SK-N-SH (cell line): ENCODE results near the gene EPX. TPM values are rescaled to one million over a fixed set of nuclear protein-coding genes. Genes with fewer than 3 reads are reported as not detected.

Experiments
- CTCF ChIA-PET: fragments of 300-600, 350-600 bp; formaldehyde crosslinking; extraction: SDS; loops from one replicate; lab custom pipeline; 2021; lab: Yijun Ruan, JAX
- POLR2A ChIA-PET: fragments of 350-600 bp; sonication (Branson Sonifier 250); formaldehyde crosslinking; extraction: SDS; loops from one replicate; lab custom pipeline; 2020; ENCODE audit warnings: antibody characterized with exemption, inconsistent platforms; lab: Yijun Ruan, JAX
- DNase-seq: peaks from one replicate; pipeline ENCODE4 v3.0.0; 2012
- H2AFZ ChIP-seq: fragments of 200-600 bp; sonication (generic); 2 replicates; pipeline ENCODE4 v1.8.1; 2016; ENCODE audit warnings: antibody characterized with exemption, mild to moderate bottlenecking, low read depth
- H3F3A ChIP-seq: fragments of 200-600 bp; sonication (generic); replicated peaks from 2 replicates; pipeline ENCODE3; 2016; ENCODE audit warnings: antibody characterized with exemption, mild to moderate bottlenecking; ENCODE audit not compliant: insufficient read depth
- H3K27ac ChIP-seq, 2 experiments: fragments of 200-500 bp in 1 of 2; fragments of 200-600 bp in 1 of 2; sonication (Bioruptor generic) in 1 of 2; sonication (generic), shearing (Covaris generic) in 1 of 2; 2 replicates each; pipeline versions ENCODE4 v1.5.1 to v1.6.1; 2014 to 2016; ENCODE audit warnings: low read depth in 2 of 2, inconsistent platforms in 1 of 2, low read length in 1 of 2, mild to moderate bottlenecking in 1 of 2, mixed read lengths in 1 of 2
- H3K27me3 ChIP-seq: fragments of 200-600 bp; sonication (generic), shearing (Covaris generic); 2 replicates; pipeline ENCODE4 v1.6.1; 2016; ENCODE audit warnings: mixed run types; ENCODE audit not compliant: insufficient read depth
- H3K36me3 ChIP-seq, 2 experiments: fragments of 200-500 bp in 1 of 2; fragments of 200-600 bp in 1 of 2; sonication (Bioruptor generic) in 1 of 2; sonication (generic) in 1 of 2; replicated peaks in 1 of 2; 2 replicates each; pipeline versions ENCODE3 to v1.5.1; 2014 to 2016; ENCODE audit warnings: low read length in 1 of 2, mild to moderate bottlenecking in 1 of 2; ENCODE audit not compliant: insufficient read depth in 2 of 2, control insufficient read depth in 1 of 2
- H3K4me1 ChIP-seq, 2 experiments: fragments of 200-500 bp in 1 of 2; fragments of 200-600 bp in 1 of 2; sonication (Bioruptor generic) in 1 of 2; sonication (generic), shearing (Covaris generic) in 1 of 2; 2 replicates each; pipeline versions ENCODE4 v1.5.1 to v1.6.1; 2014 to 2016; ENCODE audit warnings: low read depth in 1 of 2, low read length in 1 of 2, mixed run types in 1 of 2; ENCODE audit not compliant: insufficient read depth in 2 of 2, control insufficient read depth in 1 of 2
- H3K4me2 ChIP-seq: fragments of 200-600 bp; sonication (generic), shearing (Covaris generic); 2 replicates; pipeline ENCODE4 v1.6.1; 2017; ENCODE audit warnings: mixed run types
- H3K4me3 ChIP-seq, 2 experiments: fragments of 200-500 bp in 1 of 2; fragments of 200-600 bp in 1 of 2; sonication (Bioruptor generic) in 1 of 2; sonication (generic), shearing (Covaris generic) in 1 of 2; 2 replicates each; pipeline versions ENCODE4 v1.5.1 to v1.8.1; 2014 to 2016; ENCODE audit warnings: low read depth in 2 of 2, inconsistent platforms in 1 of 2, low read length in 1 of 2, mild to moderate bottlenecking in 1 of 2, mixed read lengths in 1 of 2, moderate library complexity in 1 of 2
- H3K79me2 ChIP-seq: fragments of 200-600 bp; sonication (generic); 2 replicates; pipeline ENCODE4 v1.8.1; 2017; ENCODE audit warnings: mild to moderate bottlenecking; ENCODE audit not compliant: insufficient read depth
- H3K9ac ChIP-seq: fragments of 200-600 bp; sonication (generic); 2 replicates; pipeline ENCODE4 v1.6.1; 2017; ENCODE audit warnings: mixed run types
- H3K9me2 ChIP-seq: fragments of 200-600 bp; sonication (generic); 2 replicates; pipeline ENCODE4 v1.6.1; 2017; ENCODE audit warnings: mixed run types
- H3K9me3 ChIP-seq: fragments of 200-600 bp; sonication (generic); 2 replicates; pipeline ENCODE4 v1.6.1; 2017; ENCODE audit warnings: mixed run types, mild to moderate bottlenecking, moderate library complexity
- H4K20me1 ChIP-seq: fragments of 200-600 bp; sonication (generic); 2 replicates; pipeline ENCODE4 v1.6.1; 2017; ENCODE audit warnings: mild to moderate bottlenecking, mixed run types; ENCODE audit not compliant: insufficient read depth
- EZH2phosphoT487 ChIP-seq: fragments of 200-600 bp; sonication (generic); IDR thresholded peaks from 2 replicates; pipeline ENCODE4 v1.6.1; 2017; ENCODE audit warnings: low read depth, mixed run types, mild to moderate bottlenecking, antibody characterized with exemption, moderate library complexity, borderline replicate concordance
- FOSL2 ChIP-seq: IDR thresholded peaks from 2 replicates; pipeline ENCODE4 v1.4.0; 2012; ENCODE audit warnings: low read depth, mild to moderate bottlenecking, moderate library complexity, borderline replicate concordance
- GATA2 ChIP-seq: sonication (generic); formaldehyde crosslinking; IDR thresholded peaks from 2 replicates; pipeline ENCODE4 v1.5.0; 2020; ENCODE audit warnings: mild to moderate bottlenecking, missing genetic modification reagents
- IRF3 ChIP-seq: fragments of 150-350 bp; IDR thresholded peaks from 2 replicates; pipeline ENCODE4 v1.6.1; 2016; ENCODE audit warnings: mild to moderate bottlenecking, low read depth, low read length
- MEF2A ChIP-seq: IDR thresholded peaks from 2 replicates; pipeline ENCODE4 v1.4.0; 2012; ENCODE audit warnings: low read depth, borderline replicate concordance
- MXI1 ChIP-seq: IDR thresholded peaks from 2 replicates; pipeline ENCODE4 v1.6.1; 2012; ENCODE audit warnings: mild to moderate bottlenecking, low read depth, low read length, improper control_type of control experiment
- NRF1 ChIP-seq: IDR thresholded peaks from 2 replicates; pipeline ENCODE4 v1.6.1; 2012; ENCODE audit warnings: low read depth, mild to moderate bottlenecking, low read length
- POLR2AphosphoS5 ChIP-seq: IDR thresholded peaks from 2 replicates; pipeline ENCODE4 v1.6.1; 2012; ENCODE audit warnings: low read depth, low read length
- RAD21 ChIP-seq: IDR thresholded peaks from 2 replicates; pipeline ENCODE4 v1.6.1; 2012; ENCODE audit warnings: mild to moderate bottlenecking, low read length
- RCOR1 ChIP-seq: fragments of 150-350 bp; IDR thresholded peaks from 2 replicates; pipeline ENCODE4 v1.6.1; 2017; ENCODE audit warnings: antibody characterized with exemption, low read length
- REST ChIP-seq: IDR thresholded peaks from 2 replicates; pipeline ENCODE4 v1.6.1; 2012; ENCODE audit warnings: mild to moderate bottlenecking, low read depth, low read length, moderate library complexity
- SIN3A ChIP-seq: IDR thresholded peaks from 2 replicates; pipeline ENCODE4 v1.6.1; 2012; ENCODE audit warnings: low read depth, mild to moderate bottlenecking, low read length, moderate library complexity, borderline replicate concordance
- SMC3 ChIP-seq: IDR thresholded peaks from 2 replicates; pipeline ENCODE4 v1.6.1; 2012; ENCODE audit warnings: low read depth, low read length, improper control_type of control experiment
- TCF12 ChIP-seq: IDR thresholded peaks from 2 replicates; pipeline ENCODE4 v1.4.0; 2012
- TEAD4 ChIP-seq: IDR thresholded peaks from 2 replicates; pipeline ENCODE4 v1.4.0; 2012; ENCODE audit warnings: mild to moderate bottlenecking, borderline replicate concordance; ENCODE audit not compliant: insufficient read depth
- WGBS: methylation state at CpG from one replicate; pipeline ENCODE4 v1.1.6; 2017; ENCODE audit warnings: low lambda C conversion rate; 5-methylcytosine and 5-hydroxymethylcytosine counted together
- polyA plus RNA-seq, 3 experiments: library from polyadenylated mRNA; depleted of rRNA; stranded (reverse); fragments of >200 nt; gene quantifications; 2 replicates each; pipeline ENCODE4 v1.2.3, GENCODE V29; 2012

The EPX gene
- polyA plus RNA-seq, 1 of the 3 experiments (the other 2 are of a cell fraction) = 0.02 TPM

- no peak for DNase-seq
- WGBS = 30% methylated on average over 10 of the region's 10 CpGs
- POLR2A ChIA-PET = no interaction called here
Measured at GRCh38 chr17:58245428-58246103, 53.0 kb downstream of the EPX start.

More at GRCh38 chr17:58245428-58246103, 53.0 kb downstream of the EPX start:
- peaks cover 83% of the 10 kb centered on the region for H3K27me3 ChIP-seq
- H2AFZ ChIP-seq = no peak overlapping the region
- H3K36me3 ChIP-seq = no peaks in the 10 kb centered on the region
- no peaks in the 10 kb centered on the region for H3F3A ChIP-seq
- H4K20me1 ChIP-seq = no peaks in the 10 kb centered on the region
- H3K27ac ChIP-seq = no peak overlapping the region
- H3K79me2 ChIP-seq = no peaks in the 10 kb centered on the region
- H3K9me2 ChIP-seq = no peaks in the 10 kb centered on the region
- CTCF ChIA-PET = interaction anchor here (0.6 to 1.5 kb wide), 3 partner anchors 26 to 172 kb away, joined by 3 read pairs; partner anchors contain the start of gene MKS1
- H3K9ac ChIP-seq = no peak overlapping the region
- TF ChIP-seq NRF1 (no peak), MXI1 (no peak), SIN3A (no peak), GATA2 (no peak), TCF12 (no peak), SMC3 (no peak), RCOR1 (no peak), REST (no peak), FOSL2 (no peak), TEAD4 (no peak), POLR2AphosphoS5 (no peak), EZH2phosphoT487 (no peak), MEF2A (no peak), IRF3 (no peak), RAD21 (no peak)
- TF ChIP-seq, all 33 proteins: peak for 0
- H3K4me2 ChIP-seq = no peak overlapping the region
- H3K9me3 ChIP-seq = no peaks in the 10 kb centered on the region
- H3K4me1 ChIP-seq = peaks cover 0 to 8% of the 10 kb centered on the region in 2 experiments; a peak in 1 of 4 replicates
- H3K4me3 ChIP-seq = no peak overlapping the region
